ENCODE measurements around the gene SLC9A8.

GRCh38 chr20:49821381-49821780 lies 8.8 kb downstream of the SLC9A8 start:
- TF ChIP-seq CTCF (IDR thresholded peaks at IDR 0.05) (no peak), IRF2 (CRISPR knock-in tag; IDR thresholded peaks at IDR 0.05; ENCODE audit: borderline replicate concordance, low read depth) (no peak), ATF2 (CRISPR knock-in tag; IDR thresholded peaks at IDR 0.05; ENCODE audit: borderline replicate concordance, low read depth) (no peak), MAX (CRISPR knock-in tag; IDR thresholded peaks at IDR 0.05) (no peak), NR3C1 (CRISPR knock-in tag; conservative IDR thresholded peaks at IDR 0.05; ENCODE audit: low read depth) (no peak), ZNF423 (CRISPR knock-in tag; IDR thresholded peaks at IDR 0.05) (no peak)
